Prostate gland (tissue), 2 donors: ENCODE results near the gene DAAM1.

Experiments
- POLR2AphosphoS5 ChIP-seq: sonication (generic); formaldehyde crosslinking; IDR thresholded peaks from one replicate; pipeline ENCODE4 v1.6.1; 2017; ENCODE audit warnings: antibody characterized with exemption
- TF ChIP-seq, protein P1 (sequence below), 4 experiments: fragments of 200-600 bp in 2 of 4; fragments of 450-650 bp in 2 of 4; sonication (generic) in 2 of 4; IDR thresholded peaks; 1 replicate in 3 of 4; 2 replicates in 1 of 4; pipeline ENCODE4 v1.5.1; 2016 to 2019; ENCODE audit warnings: antibody characterized with exemption in 4 of 4, mild to moderate bottlenecking in 2 of 4, moderate library complexity in 2 of 4

DNA sequence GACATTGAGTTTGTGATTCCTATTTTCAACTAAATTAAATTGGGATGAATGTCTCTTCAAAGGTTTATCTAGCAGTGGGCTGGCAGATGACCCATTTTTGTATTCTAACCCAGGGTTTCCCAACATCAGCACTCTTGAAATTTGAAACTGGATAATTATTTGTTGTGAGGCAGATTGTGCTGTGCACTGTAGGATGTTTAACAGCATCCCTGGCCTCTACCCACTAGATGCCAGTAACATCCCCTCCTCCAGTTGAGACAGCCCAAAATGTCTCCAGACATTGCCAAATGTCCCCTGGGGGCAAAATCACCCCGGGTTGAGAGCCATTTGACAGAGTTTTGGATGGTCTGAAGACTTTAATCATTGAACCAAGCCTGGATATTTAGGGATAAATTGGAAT is 11.1 kb downstream of the DAAM1 start:
- TF ChIP-seq POLR2AphosphoS5, result no peak
- TF ChIP-seq, protein P1, sequence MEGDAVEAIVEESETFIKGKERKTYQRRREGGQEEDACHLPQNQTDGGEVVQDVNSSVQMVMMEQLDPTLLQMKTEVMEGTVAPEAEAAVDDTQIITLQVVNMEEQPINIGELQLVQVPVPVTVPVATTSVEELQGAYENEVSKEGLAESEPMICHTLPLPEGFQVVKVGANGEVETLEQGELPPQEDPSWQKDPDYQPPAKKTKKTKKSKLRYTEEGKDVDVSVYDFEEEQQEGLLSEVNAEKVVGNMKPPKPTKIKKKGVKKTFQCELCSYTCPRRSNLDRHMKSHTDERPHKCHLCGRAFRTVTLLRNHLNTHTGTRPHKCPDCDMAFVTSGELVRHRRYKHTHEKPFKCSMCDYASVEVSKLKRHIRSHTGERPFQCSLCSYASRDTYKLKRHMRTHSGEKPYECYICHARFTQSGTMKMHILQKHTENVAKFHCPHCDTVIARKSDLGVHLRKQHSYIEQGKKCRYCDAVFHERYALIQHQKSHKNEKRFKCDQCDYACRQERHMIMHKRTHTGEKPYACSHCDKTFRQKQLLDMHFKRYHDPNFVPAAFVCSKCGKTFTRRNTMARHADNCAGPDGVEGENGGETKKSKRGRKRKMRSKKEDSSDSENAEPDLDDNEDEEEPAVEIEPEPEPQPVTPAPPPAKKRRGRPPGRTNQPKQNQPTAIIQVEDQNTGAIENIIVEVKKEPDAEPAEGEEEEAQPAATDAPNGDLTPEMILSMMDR (IDR thresholded peaks at IDR 0.05), result no peak
